Measurements from ENCODE around the gene SCUBE3. TPM values are rescaled to one million over a fixed set of nuclear protein-coding genes. Genes with fewer than 3 reads are reported as not detected.

The SCUBE3 gene
- total and polyA plus RNA-seq, 2 experiments from 2014 or later, result 0.39 to 1.1 TPM

- TF ChIP-seq CTCF (conservative IDR thresholded peaks at IDR 0.05; ENCODE audit: low read depth in 2 of 2), result no peak
Measured at GRCh38 chr6:35218021-35218420, 4.3 kb downstream of the SCUBE3 start (continued).

- no peak overlapping the region for H3K4me3 Mint-ChIP-seq
- peaks cover 20% of the 10 kb centered on the region for H4K20me1 ChIP-seq (replicated peaks; ENCODE audit: insufficient read depth)
- H3K27ac Mint-ChIP-seq, result no peak overlapping the region
- DNase-seq (ENCODE audit: low spot score) (no peak), ATAC-seq (no peak)
- no peaks in the 10 kb centered on the region for H3K9me3 Mint-ChIP-seq
- H3K36me3 ChIP-seq (ENCODE audit: insufficient read depth), result no peaks in the 10 kb centered on the region
- no peaks in the 10 kb centered on the region for H3K36me3 Mint-ChIP-seq (ENCODE audit: low read depth)
- H3K4me2 ChIP-seq, result no peak overlapping the region
- no peaks in the 10 kb centered on the region; the same call in 1 of the 2 replicates for H3K79me2 ChIP-seq (replicated peaks; ENCODE audit: insufficient read depth)
- no peak overlapping the region for H3K27ac ChIP-seq (ENCODE audit: low read depth)
- peaks cover 45% of the 10 kb centered on the region for H3K4me1 Mint-ChIP-seq
- H3K4me1 ChIP-seq (ENCODE audit: insufficient read depth), result peaks cover 35% of the 10 kb centered on the region
- H3K27me3 Mint-ChIP-seq (ENCODE audit: insufficient read depth, low read depth, poor library complexity), result peaks cover 31% of the 10 kb centered on the region
- no peak overlapping the region for H2AFZ ChIP-seq
- H3F3A ChIP-seq (replicated peaks; ENCODE audit: low read depth), result 0 out of 2 replicates have a peak, but pooled peaks cover 5% of the 10 kb centered on the region
- H3K4me3 ChIP-seq, result no peak overlapping the region
- peaks cover 83% of the 10 kb centered on the region for H3K27me3 ChIP-seq (ENCODE audit: insufficient read depth)
- H3K9me2 ChIP-seq (ENCODE audit: insufficient read depth), result no peaks in the 10 kb centered on the region
- no peak for TF ChIP-seq ZNF114 (CRISPR knock-in tag; IDR thresholded peaks at IDR 0.05)
- TF ChIP-seq CTCF (conservative IDR thresholded peaks at IDR 0.05; ENCODE audit: low read depth in 2 of 2), result no peak
- no peak for TF ChIP-seq JUNB (IDR thresholded peaks at IDR 0.05; ENCODE audit: unreplicated experiment)
- no peak for TF ChIP-seq POLR2AphosphoS5 (IDR thresholded peaks at IDR 0.05; ENCODE audit: low read depth)
- no peak for TF ChIP-seq CREB1 (CRISPR knock-in tag; IDR thresholded peaks at IDR 0.05; ENCODE audit: low read depth)
- no peak for TF ChIP-seq ZNF462 (CRISPR knock-in tag; IDR thresholded peaks at IDR 0.05)
- TF ChIP-seq EZH2phosphoT487 (IDR thresholded peaks at IDR 0.05; ENCODE audit: unreplicated experiment), result no peak
- no peak for TF ChIP-seq STAT1 (IDR thresholded peaks at IDR 0.05; ENCODE audit: unreplicated experiment)
- no peak for TF ChIP-seq EZH2 (IDR thresholded peaks at IDR 0.05; ENCODE audit: low read depth, unreplicated experiment)
- no peak for TF ChIP-seq NANOG (IDR thresholded peaks at IDR 0.05; ENCODE audit: borderline replicate concordance)
- no peak for TF ChIP-seq ZNF331 (CRISPR knock-in tag; IDR thresholded peaks at IDR 0.05; ENCODE audit: low read depth)
- TF ChIP-seq REST (IDR thresholded peaks at IDR 0.05; ENCODE audit: unreplicated experiment), result no peak
Measured at GRCh38 chr6:35218456-35218855, 4.7 kb downstream of the SCUBE3 start.

Data from GM23338 (cell line).